Activated CD8-positive, alpha-beta memory T cell treated with anti-CD3 and anti-CD28 coated beads for 48 hours (primary cell): ENCODE data around the gene SH3RF1.
"Not testable (repeated sequence)": the region's sequence is repeated elsewhere in the genome, so short reads cannot be mapped to it uniquely, and the experiment has no call there.

ENCODE experiments used
- DNase-seq, 3 experiments: peaks; one replicate each; pipeline ENCODE4 v3.0.0-alpha.2; 2020; ENCODE audit warnings: low read depth in 2 of 3, low spot score in 2 of 3

The SH3RF1 gene

DNA sequence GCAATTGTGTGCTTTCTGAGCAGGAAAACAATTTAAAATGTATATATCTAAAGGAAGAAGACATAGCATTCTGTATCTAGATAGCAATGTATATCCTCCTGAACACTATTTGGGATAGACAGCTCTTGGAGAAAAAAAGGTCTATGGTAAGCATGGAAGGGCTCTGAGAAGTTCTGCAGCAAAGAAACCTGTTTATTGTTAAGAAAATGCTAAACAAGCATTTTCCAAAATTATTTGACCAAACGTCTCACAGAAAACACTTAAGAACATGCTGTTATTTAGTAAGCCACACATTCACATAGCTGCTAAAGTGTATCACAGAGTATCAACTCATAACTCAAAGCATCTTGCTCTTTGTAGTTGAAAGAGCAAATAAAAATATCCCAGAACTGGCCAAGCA is 67.9 kb downstream of the SH3RF1 start:
- DNase-seq: no peak

DNA sequence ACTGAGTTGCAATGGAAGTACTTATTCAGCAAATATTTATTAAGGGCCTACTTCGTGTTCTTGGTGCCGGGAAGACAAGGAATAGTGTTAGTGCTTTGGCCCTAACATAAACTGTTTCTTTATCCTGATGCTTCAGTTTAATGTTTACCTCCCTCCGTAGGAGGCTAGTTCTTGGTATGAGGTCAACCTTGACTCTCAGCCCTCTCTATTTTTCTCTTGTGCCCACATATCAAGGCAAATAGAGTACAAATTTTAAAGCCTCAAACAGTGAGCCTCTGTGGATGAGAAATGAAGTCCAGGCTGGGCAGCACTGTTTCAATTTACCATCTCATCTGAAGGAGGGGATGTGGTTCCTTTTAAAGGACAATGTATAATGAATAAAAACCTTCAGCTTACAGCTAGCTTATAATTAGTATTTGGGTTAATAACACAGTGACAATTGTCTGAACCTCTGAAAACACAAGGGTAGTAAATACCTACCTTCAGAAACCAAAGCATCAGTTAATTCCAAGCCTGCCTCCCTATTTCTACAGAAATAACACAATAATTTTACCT is 68.5 kb downstream of the SH3RF1 start:
- no peak for DNase-seq

DNA sequence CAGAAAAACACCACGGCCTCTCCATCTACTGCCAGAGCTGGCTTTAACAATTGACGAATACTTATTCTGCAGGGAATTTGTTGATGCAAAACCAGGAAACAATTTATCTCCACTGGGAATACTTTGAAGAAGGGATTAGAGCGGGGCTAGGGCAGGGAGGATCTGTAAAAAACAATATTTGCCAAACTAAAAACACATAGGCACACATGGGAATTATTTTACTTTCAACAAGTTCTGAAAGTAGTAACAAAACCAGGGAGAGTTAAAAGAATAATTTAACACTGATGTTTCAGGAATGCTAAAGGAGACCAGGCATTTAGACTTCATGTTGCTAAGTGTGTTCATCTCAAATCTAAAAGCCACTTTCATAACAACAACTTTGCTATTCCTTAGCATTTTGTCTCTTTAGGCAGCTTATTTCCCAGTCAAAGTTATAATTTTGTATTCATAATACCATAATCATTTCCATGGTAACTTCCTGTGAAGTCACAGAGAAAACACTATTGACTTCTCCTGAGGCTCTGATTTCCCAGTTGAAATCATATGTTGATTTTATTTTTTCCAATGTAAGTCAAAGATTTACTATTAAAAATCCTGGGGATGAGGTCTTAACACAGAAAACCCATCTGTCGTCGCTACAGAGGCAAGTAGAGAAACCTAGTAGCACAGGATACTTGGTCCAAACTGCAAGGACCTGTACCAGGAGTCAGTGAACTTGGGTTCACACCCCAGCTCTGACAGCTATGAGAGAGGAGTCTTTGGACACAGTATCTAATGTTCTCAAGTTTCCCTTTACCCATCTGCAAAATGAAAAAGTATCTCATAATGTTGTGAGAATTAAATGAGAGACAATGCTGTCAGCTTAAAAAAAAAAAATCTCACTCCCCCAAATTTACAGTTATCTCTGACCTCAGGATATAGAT is 69.3 kb downstream of the SH3RF1 start:
- no peak for DNase-seq

DNA sequence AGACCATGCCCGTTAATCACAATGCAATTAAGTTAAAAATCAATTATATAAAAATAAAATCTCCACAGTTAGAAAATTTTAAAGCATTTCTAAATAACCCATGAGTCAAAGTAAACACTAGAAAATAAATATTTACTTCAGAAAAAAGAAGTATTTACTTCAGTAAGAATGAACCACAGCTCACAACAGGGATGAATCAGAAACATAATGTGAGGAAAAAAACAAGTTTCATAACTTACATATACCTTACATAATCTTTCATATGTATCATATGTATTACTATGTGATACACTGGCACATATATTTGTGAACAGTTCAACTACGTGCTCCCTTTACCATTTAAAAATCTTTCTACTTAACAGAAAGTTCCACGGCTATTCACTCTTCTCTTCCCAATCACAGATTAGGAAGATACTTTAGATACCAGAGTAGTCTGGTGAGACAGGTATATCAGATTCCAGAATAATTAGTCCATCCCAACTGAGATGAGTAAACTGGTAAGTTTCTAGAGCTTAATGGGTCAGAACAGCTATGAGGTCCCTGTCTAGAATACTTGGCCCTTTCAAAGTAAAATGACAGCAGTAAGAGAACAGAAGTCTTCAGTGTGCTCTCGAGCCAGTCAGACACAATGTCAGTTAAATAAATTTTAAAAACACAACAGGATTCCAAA is 70.3 kb downstream of the SH3RF1 start:
- no peak for DNase-seq

DNA sequence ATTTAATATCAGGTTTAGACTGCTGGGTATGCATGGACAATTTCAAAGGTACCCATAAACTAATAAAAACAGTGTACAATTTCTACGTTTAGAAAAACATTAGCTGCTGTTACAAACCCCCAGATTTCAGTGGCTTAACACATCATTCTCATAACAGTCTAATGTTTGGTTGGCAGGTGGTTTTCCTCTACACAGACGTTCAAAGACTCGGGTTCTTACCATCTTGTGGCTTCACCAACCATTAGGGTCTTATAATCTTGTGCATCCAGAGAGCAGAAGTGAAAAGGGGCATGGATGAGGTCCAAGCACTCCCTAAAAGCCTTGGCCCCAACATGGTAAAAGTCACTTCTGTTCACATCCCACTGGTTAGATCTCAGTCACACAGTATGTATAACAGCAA is 71.6 kb downstream of the SH3RF1 start:
- no peak for DNase-seq

DNA sequence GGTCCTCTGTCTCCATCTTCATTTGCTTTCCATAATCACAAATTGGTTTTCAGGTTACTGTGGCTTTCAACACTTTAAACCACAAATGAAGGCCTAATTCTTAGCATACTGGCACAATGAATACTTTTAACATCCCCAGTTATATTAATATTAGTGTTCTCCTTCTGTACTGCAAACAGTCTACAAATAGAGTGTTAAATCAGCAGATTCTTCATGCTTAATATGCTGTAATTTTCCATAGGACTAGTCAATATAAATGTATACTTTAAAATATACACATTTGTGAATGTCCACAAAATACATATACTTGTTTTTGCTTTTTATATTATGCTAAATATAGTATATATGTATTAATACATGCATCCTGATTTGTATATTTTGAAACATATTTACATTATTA is 72.6 kb downstream of the SH3RF1 start:
- no peak for DNase-seq

DNA sequence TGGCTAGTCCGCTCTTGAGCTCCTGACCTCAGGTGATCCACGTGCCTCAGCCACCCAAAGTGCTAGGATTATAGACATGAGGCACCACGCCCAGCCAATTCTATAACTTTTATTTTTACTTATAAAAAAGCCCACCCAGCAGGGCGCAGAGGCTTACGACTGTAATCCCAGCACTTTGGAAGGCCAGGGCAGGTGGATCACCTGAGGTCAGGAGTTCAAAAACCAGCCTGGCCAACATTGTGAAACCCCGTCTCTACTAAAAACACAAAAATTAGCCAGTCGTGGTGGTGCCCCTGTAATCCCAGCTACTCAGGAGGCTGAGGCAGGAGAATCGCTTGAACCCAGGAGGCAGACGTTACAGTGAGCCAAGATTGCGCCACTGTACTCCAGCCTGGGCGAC is 73.5 kb downstream of the SH3RF1 start:
- DNase-seq: not testable (repeated sequence)

DNA sequence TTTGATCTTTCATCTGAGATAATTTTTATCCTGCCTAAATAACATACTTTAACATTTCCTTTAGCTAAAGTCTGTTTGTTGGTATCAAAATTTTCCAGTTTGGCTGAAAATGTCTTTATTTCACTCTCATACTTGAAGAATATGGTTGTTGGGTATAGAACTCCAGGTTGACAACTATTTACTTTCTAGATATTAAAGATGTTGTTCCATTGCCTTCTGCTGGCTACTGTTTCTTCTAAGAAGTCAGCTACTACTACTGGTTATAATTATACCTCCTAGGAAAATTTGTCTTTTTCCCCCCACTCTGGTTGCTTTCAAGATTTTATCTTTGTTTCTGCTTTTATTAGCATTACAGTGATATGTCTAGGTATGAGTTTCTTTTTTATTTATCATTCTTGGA is 75.7 kb downstream of the SH3RF1 start:
- DNase-seq: no peak

DNA sequence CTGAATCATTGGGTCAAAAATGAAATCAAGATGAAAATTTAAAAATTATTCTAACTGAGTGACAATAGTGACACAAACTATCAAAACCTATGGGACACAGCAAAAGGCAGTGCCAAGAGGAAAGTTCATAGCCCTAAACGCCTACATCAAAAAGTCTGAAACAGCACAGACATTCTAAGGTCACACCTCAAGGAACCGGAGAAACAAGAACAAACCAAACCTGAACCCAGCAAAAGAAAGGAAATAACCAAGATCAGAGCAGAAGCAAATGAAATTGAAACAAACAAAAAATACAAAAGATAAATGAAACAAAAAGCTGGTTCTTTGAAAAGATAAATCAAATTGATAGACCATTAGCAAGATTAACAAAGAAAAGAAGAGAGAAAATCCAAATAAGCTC is 80.8 kb downstream of the SH3RF1 start:
- DNase-seq: not testable (repeated sequence)

DNA sequence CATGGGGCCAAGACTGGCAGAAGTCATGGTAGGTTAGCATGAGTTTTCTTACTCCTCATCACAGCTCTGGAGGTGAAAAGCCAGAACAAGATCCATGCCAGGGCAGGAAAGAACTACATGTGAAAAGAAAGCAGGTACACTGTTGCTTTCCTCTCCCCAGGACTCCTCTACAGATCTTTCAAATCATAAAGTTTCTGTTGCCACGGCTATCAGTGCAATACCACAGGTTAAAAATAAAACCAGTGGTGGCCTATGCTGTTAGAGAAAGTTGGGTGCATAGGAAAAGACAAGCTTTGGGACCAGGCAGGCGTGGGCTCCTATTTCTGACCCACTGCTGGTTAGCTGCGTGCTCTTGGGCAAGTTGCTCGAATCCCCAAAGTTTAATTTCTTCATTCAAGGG is 81.4 kb downstream of the SH3RF1 start:
- no peak for DNase-seq

DNA sequence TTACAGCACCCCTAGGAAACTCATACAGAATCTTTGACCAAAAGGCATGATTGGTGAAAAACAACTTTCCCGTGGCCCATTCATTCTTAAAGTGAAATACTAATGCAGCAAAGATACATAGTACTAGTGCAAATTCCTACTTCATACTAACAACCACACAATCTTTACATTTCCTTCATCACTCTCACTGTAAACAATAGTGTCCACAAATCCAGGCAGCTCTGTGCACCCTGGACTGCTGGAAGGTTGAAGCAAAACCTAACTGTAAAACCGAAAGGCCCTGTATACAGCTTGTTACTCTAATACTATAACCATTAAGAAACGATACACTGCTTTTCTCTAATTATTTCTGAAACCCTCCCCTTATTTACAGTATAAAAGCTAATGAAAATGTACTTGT is 82.6 kb downstream of the SH3RF1 start:
- no peak for DNase-seq

DNA sequence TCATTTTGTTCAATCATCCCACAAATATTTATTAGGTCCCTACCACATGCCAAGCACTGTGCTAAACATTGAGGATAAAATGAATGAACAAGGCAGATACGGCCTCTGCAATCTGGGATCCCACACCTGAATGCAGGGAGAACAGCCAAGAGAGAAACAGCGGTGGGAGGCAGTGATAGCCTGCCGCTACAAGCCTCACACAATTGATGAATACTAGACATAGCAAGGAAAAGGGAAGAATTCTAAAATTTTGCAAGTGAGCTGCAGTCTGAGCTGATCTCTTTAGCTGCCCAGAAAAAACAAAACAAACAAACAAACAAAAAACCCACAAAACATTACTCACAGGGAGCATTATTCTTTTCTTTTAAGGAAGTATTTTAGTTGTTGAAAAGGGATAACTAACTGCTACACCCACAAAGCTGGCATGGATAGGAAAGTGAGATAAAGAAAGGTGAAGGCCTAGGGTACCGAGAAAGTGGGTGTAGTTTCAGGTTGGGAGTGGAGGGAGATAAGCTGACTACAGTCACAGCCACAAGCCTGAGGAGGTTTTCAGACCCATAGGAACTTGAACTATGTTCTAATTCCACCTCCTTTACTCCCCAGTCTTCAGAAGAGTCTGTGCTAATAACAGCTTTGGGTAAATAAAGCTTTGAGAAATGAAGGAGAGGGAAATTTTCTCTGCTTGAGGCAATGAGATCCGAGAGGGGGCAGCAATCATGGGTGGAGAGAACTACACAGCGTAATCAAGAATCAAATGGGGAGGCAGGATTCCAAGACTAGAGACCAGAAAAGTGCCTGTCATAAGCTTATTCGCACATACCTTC is 85.4 kb downstream of the SH3RF1 start:
- no peak for DNase-seq

DNA sequence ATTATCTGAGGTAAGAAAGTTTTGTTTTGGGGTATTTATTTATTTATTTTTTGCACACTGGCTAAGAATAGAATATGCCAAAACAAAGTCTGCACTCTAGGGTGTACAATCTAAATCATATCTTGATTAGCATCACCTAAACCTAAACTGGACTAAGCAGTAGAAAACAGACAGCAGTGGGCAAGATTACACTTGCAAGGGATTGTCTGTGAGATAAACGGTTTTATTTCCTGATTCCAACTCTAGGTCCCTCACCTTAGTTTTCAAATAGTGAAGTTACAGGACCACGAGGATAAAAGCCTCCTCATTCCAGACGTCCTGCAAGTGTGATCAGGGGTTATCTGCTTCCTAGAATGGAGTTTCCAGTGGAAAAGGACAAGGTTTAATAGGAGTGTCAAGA is 86.1 kb downstream of the SH3RF1 start:
- no peak for DNase-seq

DNA sequence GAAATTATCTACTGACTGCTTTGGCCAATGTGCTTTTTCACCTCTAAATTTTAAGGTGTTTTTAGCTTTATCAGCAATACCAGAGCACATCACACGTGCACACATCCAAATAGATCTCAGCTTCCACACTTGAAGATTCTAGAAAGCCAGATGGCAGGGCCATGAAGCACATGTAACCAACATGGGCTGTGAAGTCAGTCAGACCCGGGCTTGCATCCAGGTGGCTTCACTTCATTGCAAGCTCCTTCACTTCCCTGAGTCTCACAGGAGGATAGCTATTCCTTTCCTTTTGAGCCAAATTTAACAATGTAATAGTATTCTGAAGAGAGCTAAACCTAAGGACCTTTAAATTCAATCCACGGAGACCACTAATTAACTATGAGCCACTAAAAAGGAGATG is 86.5 kb downstream of the SH3RF1 start:
- DNase-seq: no peak

DNA sequence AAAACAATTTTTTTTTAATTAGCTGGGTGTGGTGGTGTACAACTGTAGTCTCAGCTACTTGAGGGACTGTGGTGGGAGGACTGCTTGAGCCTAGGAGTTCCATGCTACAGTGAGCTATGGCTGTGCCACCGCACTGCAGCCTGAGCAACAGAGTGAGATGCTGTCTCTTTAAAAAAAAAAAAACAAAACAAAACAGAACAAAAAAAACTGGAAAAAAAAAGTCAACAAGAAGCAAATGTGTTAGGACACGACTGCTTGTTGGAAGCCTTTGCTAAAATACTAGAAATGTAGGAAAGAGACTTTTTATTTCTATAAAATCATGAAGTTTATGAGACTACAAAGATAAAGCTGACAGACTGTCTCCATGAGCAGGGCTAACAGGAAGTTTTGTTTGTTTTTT is 87.2 kb downstream of the SH3RF1 start:
- DNase-seq: no peak

DNA sequence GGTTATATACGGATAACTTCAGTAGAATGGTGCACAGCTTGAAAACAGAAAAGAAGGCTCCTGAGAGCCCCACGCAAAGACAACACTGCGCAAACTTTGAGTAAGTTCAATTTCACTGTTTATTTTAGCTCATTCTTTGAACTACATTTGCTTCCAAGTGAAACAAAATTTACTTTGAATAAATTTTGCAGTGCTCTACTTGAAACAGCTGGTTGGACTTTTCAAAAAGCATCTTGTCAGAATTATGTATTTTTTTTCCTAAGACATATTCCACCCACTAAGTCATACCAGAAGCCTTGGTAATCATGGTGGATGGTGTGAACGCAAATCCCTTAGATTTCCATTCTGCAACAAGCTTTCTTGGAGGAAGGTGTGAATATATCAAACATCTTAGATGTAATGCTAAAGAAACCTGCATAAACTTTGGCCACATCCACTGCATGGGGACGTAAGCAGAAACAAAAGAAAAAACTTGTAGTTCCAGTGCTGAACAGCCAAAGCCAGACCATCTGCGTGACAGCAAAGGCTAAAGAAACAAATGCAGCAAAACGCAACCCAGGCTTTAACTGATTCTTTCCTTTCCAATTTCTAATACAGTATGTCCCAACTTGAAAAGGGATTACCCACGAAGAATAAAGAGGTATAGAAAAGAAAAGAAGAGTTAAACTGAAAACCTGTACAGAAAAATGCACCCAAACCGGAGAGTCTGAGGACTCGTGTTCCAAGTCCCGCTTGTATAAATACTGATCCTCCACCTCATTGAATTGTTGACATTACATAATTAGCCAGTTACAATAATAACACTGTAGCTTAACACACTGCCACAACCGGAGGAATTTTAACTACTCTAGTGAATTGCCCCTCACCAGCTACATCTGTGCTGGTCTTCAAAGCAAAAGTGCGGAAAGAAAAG is 90.9 kb downstream of the SH3RF1 start:
- DNase-seq: no peak

DNA sequence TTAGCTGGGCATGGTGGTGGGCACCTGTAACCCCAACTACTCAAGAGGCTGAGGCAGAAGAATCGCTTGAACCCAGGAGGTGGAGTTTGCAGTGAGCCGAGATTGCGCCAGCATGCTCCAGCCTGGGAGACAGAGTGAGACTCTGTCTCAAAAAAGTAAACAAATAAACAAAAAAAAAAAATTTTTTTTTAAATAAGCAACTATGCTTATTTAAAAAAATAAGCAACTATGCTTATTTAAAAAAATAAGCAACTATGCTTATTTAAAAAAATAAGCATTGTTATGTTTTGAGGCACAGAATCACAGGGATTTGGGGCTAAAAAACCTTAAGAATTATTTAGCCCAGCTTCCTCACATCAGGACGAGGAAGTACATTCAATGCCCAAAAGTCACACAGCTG is 92.7 kb downstream of the SH3RF1 start:
- DNase-seq: not testable (repeated sequence)

DNA sequence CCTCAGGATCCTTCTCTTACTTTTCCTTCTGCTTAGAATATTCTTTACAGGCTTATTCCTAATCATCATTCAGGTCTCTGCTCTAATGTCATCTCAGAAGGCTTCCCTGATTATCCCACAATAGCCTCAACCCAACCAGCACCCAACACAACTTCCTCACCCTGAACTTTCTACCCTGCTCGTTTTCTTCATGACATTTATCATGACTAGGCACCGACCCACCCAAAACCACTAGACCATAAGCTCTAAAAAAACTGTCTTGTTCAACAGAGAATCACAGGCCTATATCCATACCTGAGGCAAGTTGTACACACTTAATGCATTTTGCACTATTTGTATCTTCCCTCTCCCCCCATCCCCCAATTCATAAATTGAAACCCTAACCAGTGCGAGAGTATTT is 95.3 kb downstream of the SH3RF1 start:
- DNase-seq: no peak

DNA sequence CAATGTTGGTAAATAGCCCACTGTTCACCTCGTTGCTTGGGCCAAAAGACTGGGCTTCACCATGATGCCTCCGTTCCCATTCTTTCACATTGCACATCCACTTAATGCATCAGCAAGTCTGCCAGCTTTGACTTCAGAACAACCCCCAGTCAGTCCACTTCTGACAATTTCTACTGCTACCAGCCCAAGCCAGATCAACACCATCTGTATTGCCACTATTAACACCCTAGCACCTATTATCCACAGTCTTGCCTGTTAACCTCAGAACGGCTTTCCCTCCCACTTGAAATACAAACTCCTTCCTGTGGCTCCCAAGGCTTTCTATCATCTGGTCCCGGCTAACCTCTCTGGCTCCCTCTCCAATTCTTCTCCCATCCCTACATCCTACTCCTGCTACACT is 95.7 kb downstream of the SH3RF1 start:
- DNase-seq: no peak

DNA sequence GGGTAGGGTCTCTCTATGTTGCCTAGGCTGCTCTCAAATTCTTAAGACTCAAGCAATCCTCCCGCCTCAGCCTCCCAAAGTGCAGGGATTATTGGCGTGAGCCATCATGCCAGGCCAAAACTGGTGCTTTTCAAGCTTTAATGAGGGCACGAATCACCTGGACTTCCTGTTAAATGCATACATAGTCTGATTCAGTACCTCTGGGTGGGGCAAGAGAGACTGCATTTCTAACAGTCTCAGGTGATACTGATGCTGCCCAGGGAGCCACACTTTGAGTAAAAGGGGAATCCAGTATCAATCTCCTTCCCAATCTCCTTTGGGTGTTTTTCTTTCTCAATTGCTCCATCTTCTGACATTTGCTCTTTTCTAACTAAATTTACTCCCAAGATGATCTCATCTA is 96.5 kb downstream of the SH3RF1 start:
- DNase-seq: no peak
